ENCODE measurements around the gene ASTL.

- TF ChIP-seq MAX (IDR thresholded peaks at IDR 0.05), result no peak
- TF ChIP-seq TAF1 (IDR thresholded peaks at IDR 0.05; ENCODE audit: low read depth), result no peak
- TF ChIP-seq RAD21 (IDR thresholded peaks at IDR 0.05; ENCODE audit: low read depth), result no peak
- no peak for TF ChIP-seq EGR1 (IDR thresholded peaks at IDR 0.05)
- TF ChIP-seq, protein P1, sequence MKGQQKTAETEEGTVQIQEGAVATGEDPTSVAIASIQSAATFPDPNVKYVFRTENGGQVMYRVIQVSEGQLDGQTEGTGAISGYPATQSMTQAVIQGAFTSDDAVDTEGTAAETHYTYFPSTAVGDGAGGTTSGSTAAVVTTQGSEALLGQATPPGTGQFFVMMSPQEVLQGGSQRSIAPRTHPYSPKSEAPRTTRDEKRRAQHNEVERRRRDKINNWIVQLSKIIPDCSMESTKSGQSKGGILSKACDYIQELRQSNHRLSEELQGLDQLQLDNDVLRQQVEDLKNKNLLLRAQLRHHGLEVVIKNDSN (IDR thresholded peaks at IDR 0.05), result no peak
- TF ChIP-seq EP300 (IDR thresholded peaks at IDR 0.05; ENCODE audit: borderline replicate concordance), result no peak
- no peak for TF ChIP-seq TCF12 (IDR thresholded peaks at IDR 0.05; ENCODE audit: low read depth)
- TF ChIP-seq NFIC (IDR thresholded peaks at IDR 0.05), result no peak
- TF ChIP-seq CREB1 (IDR thresholded peaks at IDR 0.05; ENCODE audit: low read depth), result no peak
- no peak for TF ChIP-seq FOXM1 (IDR thresholded peaks at IDR 0.05; ENCODE audit: borderline replicate concordance, low read depth)
- TF ChIP-seq ZBTB7A (IDR thresholded peaks at IDR 0.05; ENCODE audit: low read depth), result no peak
- no peak for TF ChIP-seq TEAD4 (IDR thresholded peaks at IDR 0.05)
- no peak for TF ChIP-seq CEBPB (IDR thresholded peaks at IDR 0.05)
These were observed 33.8 kb downstream of the ASTL start for GRCh38 chr2:96104487-96104861.
